Dendritic cell treated with granulocyte-macrophage colony-stimulating factor and Interleukin-4, amounts not matched to agents 40 ng/mL and 50 ng/mL, for 4 days (primary cell): ENCODE results near the gene CTXND2.

Source experiments
- H3K27ac Mint-ChIP-seq: one replicate; pipeline ENCODE4 v1.8.0; 2022; ENCODE audit warnings: mild to moderate bottlenecking, mixed read lengths
- H3K27me3 Mint-ChIP-seq: one replicate; pipeline ENCODE4 v1.8.0; 2022; ENCODE audit warnings: mild to moderate bottlenecking, mixed read lengths
- H3K36me3 Mint-ChIP-seq: one replicate; pipeline ENCODE4 v1.8.0; 2022; ENCODE audit warnings: low read depth, mixed read lengths
- H3K4me1 Mint-ChIP-seq: one replicate; pipeline ENCODE4 v1.8.0; 2022; ENCODE audit warnings: low read depth, mixed read lengths
- H3K4me3 Mint-ChIP-seq: one replicate; pipeline ENCODE4 v1.8.0; 2022; ENCODE audit warnings: mild to moderate bottlenecking, moderate library complexity, mixed read lengths
- H3K9me3 Mint-ChIP-seq: one replicate; pipeline ENCODE4 v1.8.0; 2022; ENCODE audit warnings: mixed read lengths
- intact Hi-C: fragments of 100-400 bp; cut with micrococcal nuclease; formaldehyde crosslinking; loops from one replicate; pipeline ENCODE4 v1.15.0; 2022

CTXND2 gene

GRCh38 chr1:150954708-150955107 lies 67.8 kb downstream of the CTXND2 start:
- H3K27ac Mint-ChIP-seq: no peak overlapping the region
- no peaks in the 10 kb centered on the region for H3K4me1 Mint-ChIP-seq
- intact Hi-C loops: loop anchor here (10.0 kb wide), 1 partner anchor 200 kb away; no protein-coding TSS in a partner anchor
- H3K27me3 Mint-ChIP-seq: no peaks in the 10 kb centered on the region
- no peaks in the 10 kb centered on the region for H3K9me3 Mint-ChIP-seq
- no peak overlapping the region for H3K4me3 Mint-ChIP-seq
- H3K36me3 Mint-ChIP-seq: peaks cover 100% of the 10 kb centered on the region

DNA sequence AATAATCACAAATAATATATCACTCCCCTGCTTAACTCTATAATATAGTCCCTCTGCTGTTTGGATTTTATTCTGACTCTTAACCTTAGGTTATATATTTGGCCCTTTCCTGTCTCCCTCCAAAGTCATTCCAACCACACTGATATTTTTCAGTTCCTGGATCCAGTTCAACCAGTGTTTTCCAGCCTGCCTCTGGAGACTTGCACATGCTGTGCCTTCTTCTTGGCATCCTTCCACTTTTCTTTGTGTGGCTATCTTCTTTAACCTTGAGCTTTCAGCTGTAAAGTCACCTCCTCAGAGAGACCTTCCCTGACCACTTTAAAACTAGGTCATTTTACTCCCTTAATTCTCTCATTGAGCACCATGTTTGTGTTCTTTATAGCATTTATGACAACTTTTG lies 68.3 kb downstream of the CTXND2 start:
- peaks cover 100% of the 10 kb centered on the region for H3K36me3 Mint-ChIP-seq
- intact Hi-C loops: loop anchor here (10.0 kb wide), 1 partner anchor 200 kb away; no protein-coding TSS in a partner anchor
- H3K27ac Mint-ChIP-seq: no peak overlapping the region
- H3K4me3 Mint-ChIP-seq: no peak overlapping the region
- no peaks in the 10 kb centered on the region for H3K27me3 Mint-ChIP-seq
- no peaks in the 10 kb centered on the region for H3K4me1 Mint-ChIP-seq
- H3K9me3 Mint-ChIP-seq: no peaks in the 10 kb centered on the region

- Mint-ChIP-seq H3K4me1 (peaks cover 3% of the 10 kb centered on the region), H3K36me3 (peaks cover 99% of the 10 kb centered on the region), H3K27ac (no peak overlapping the region), H3K4me3 (no peak overlapping the region), H3K27me3 (no peaks in the 10 kb centered on the region), H3K9me3 (no peaks in the 10 kb centered on the region)
- intact Hi-C loops: loop anchor here (10.0 kb wide), 1 partner anchor 203 kb away; no protein-coding TSS in a partner anchor
Measured at GRCh38 chr1:150957666-150958065, 70.7 kb downstream of the CTXND2 start.

- H3K36me3 Mint-ChIP-seq: peaks cover 99% of the 10 kb centered on the region
- intact Hi-C loops: no loop called here
- no peak overlapping the region for H3K27ac Mint-ChIP-seq
- no peaks in the 10 kb centered on the region for H3K27me3 Mint-ChIP-seq
- peaks cover 8% of the 10 kb centered on the region for H3K4me1 Mint-ChIP-seq
- H3K9me3 Mint-ChIP-seq: no peaks in the 10 kb centered on the region
- H3K4me3 Mint-ChIP-seq: no peak overlapping the region
Measured at GRCh38 chr1:150960646-150961045, 73.7 kb downstream of the CTXND2 start.

GRCh38 chr1:150961756-150962155 lies 74.8 kb downstream of the CTXND2 start:
- H3K27me3 Mint-ChIP-seq: no peaks in the 10 kb centered on the region
- peaks cover 99% of the 10 kb centered on the region for H3K36me3 Mint-ChIP-seq
- peaks cover 8% of the 10 kb centered on the region for H3K4me1 Mint-ChIP-seq
- intact Hi-C loops: no loop called here
- H3K27ac Mint-ChIP-seq: no peak overlapping the region
- H3K9me3 Mint-ChIP-seq: no peaks in the 10 kb centered on the region
- H3K4me3 Mint-ChIP-seq: no peak overlapping the region
